ENCODE data around the gene SNPH.

SNPH gene

DNA sequence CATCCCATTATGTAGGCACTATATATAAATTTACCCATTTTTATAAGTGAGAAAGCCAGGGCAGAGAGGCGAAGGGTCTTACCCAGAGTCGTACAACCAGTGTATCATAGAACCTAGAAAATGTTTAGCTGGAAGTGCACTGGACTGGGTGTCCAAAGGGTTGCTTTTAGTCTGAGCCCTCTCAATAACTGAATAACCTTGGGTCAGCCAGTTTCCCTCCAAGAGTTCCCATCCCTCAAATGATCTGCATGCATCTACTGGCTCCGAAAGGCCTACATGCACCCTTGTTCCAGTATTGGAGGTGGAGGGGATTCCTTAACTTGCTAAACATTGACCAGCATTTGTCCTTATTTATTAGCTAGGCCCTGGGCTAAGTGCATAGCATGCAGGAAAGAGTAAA lies 3.8 kb downstream of the SNPH start:
- Histone ChIP-seq H4K20me1 (ENCODE audit: insufficient read depth, low read length) (no peaks in the 10 kb centered on the region), H2AFZ (ENCODE audit: low read length) (no peak overlapping the region), H3K27me3 (replicated peaks; ENCODE audit: insufficient read depth, low read length) (no peaks in the 10 kb centered on the region)

DNA sequence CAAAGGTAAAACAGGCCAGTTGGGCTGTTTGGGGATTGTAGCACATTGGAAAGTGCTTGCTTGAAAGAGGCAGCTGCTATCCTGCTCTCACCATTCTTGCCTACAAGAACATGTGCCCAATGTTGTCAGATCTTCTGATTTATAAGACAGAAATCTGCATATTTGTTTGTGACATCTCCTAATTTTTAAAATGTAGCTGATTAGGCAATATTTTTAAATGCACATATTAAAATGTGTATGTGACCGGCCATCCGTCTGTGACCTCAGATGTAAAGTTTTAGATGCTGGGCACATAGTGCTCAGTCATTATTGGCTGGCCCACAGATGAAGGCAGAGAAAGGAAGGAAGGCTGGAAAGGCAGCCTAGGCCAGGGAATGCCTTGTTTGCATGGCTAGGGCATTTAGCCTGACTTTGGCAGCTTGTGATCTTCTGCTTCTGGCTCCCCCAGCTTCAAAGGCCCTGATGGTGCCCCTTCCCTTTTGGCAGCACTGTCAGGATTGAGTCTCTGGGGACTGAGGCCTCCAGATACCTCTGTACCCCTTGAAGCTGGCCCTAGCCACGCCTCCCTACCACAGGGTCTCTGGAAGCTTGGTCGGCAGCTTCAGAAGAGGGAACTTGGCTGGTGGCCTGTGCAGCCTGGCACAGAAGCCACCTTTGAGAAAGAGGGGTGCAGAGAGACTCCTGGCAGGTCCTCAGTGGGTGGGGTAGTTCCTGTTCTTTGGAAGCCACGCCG lies 6.4 kb downstream of the SNPH start:
- H3K27ac ChIP-seq (ENCODE audit: low read length), result no peak overlapping the region
- H3K4me3 ChIP-seq (ENCODE audit: low read length), result no peak overlapping the region
- H3K79me2 ChIP-seq (ENCODE audit: low read length), result no peaks in the 10 kb centered on the region
- H3K4me2 ChIP-seq (ENCODE audit: low read depth, low read length), result no peak overlapping the region
- no peaks in the 10 kb centered on the region for H3K4me1 ChIP-seq (ENCODE audit: low read length)
- no peaks in the 10 kb centered on the region for H3K27me3 ChIP-seq (replicated peaks; ENCODE audit: insufficient read depth, low read length)
- H3K9me3 ChIP-seq (replicated peaks; ENCODE audit: insufficient read depth, low read length), result no peaks in the 10 kb centered on the region
- H3K9ac ChIP-seq (ENCODE audit: low read length), result no peak overlapping the region
- no peak for DNase-seq
- H3F3A ChIP-seq (ENCODE audit: insufficient read depth, low read length), result no peaks in the 10 kb centered on the region
- no peak overlapping the region for H2AFZ ChIP-seq (ENCODE audit: low read length)
- H3K9me2 ChIP-seq (replicated peaks; ENCODE audit: insufficient read depth, low read length), result no peaks in the 10 kb centered on the region
- H3K36me3 ChIP-seq (replicated peaks; ENCODE audit: insufficient read depth, low read length), result no peaks in the 10 kb centered on the region
- no peaks in the 10 kb centered on the region for H4K20me1 ChIP-seq (ENCODE audit: insufficient read depth, low read length)
- no peak for TF ChIP-seq EZH2phosphoT487 (IDR thresholded peaks at IDR 0.05; ENCODE audit: low read length)

More for the DNA sequence above, 3.8 kb downstream of the SNPH start:
- no peak for TF ChIP-seq EZH2 (optimal IDR thresholded peaks at IDR 0.05; ENCODE audit: low read depth, low read length)
- no peak for TF ChIP-seq EZH2phosphoT487 (IDR thresholded peaks at IDR 0.05; ENCODE audit: low read length)
- TF ChIP-seq, protein P1, sequence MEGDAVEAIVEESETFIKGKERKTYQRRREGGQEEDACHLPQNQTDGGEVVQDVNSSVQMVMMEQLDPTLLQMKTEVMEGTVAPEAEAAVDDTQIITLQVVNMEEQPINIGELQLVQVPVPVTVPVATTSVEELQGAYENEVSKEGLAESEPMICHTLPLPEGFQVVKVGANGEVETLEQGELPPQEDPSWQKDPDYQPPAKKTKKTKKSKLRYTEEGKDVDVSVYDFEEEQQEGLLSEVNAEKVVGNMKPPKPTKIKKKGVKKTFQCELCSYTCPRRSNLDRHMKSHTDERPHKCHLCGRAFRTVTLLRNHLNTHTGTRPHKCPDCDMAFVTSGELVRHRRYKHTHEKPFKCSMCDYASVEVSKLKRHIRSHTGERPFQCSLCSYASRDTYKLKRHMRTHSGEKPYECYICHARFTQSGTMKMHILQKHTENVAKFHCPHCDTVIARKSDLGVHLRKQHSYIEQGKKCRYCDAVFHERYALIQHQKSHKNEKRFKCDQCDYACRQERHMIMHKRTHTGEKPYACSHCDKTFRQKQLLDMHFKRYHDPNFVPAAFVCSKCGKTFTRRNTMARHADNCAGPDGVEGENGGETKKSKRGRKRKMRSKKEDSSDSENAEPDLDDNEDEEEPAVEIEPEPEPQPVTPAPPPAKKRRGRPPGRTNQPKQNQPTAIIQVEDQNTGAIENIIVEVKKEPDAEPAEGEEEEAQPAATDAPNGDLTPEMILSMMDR (IDR thresholded peaks at IDR 0.05; ENCODE audit: low read length), result no peak
- H3K4me2 ChIP-seq (ENCODE audit: low read depth, low read length), result no peak overlapping the region
- H3K9me2 ChIP-seq (replicated peaks; ENCODE audit: insufficient read depth, low read length), result no peaks in the 10 kb centered on the region
- H3K79me2 ChIP-seq (ENCODE audit: low read length), result no peaks in the 10 kb centered on the region
- H3K4me3 ChIP-seq (ENCODE audit: low read length), result no peak overlapping the region
- no peak overlapping the region for H3K9ac ChIP-seq (ENCODE audit: low read length)
- no peaks in the 10 kb centered on the region for H3K36me3 ChIP-seq (replicated peaks; ENCODE audit: insufficient read depth, low read length)
- no peak for DNase-seq
- H3K27ac ChIP-seq (ENCODE audit: low read length), result no peak overlapping the region
- no peaks in the 10 kb centered on the region for H3F3A ChIP-seq (ENCODE audit: insufficient read depth, low read length)
- H3K9me3 ChIP-seq (replicated peaks; ENCODE audit: insufficient read depth, low read length), result no peaks in the 10 kb centered on the region
- H3K4me1 ChIP-seq (ENCODE audit: low read length), result peaks cover 7% of the 10 kb centered on the region

DNA sequence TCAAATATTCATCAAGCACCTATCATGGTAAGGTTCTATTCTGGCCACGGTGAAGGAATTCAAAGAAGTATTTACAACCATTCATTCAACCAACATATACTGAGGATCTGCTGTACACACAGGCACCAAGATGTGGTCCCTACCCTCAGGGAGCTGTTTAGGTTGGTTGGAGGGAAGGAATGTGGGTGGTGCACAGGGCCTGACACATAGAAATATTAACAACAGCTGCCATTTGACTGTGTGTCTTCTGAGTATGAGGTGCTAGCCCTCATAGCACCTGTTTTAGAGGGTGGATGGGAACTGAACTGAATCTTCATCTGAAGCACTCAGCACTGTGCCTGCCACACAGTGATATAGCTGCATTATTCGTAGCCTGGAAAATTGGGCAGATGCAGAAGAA lies 7.3 kb downstream of the SNPH start:
- Histone ChIP-seq H3K27ac (ENCODE audit: low read length) (no peak overlapping the region), H3K27me3 (replicated peaks; ENCODE audit: insufficient read depth, low read length) (no peaks in the 10 kb centered on the region), H3K9me2 (replicated peaks; ENCODE audit: insufficient read depth, low read length) (no peaks in the 10 kb centered on the region), H2AFZ (ENCODE audit: low read length) (no peak overlapping the region), H3K36me3 (replicated peaks; ENCODE audit: insufficient read depth, low read length) (no peaks in the 10 kb centered on the region), H3K4me3 (ENCODE audit: low read length) (no peak overlapping the region), H3K9me3 (replicated peaks; ENCODE audit: insufficient read depth, low read length) (no peaks in the 10 kb centered on the region), H3F3A (ENCODE audit: insufficient read depth, low read length) (no peaks in the 10 kb centered on the region), H3K79me2 (ENCODE audit: low read length) (no peaks in the 10 kb centered on the region), H3K9ac (ENCODE audit: low read length) (no peak overlapping the region), H3K4me1 (ENCODE audit: low read length) (no peaks in the 10 kb centered on the region), H3K4me2 (ENCODE audit: low read depth, low read length) (no peak overlapping the region), H4K20me1 (ENCODE audit: insufficient read depth, low read length) (no peaks in the 10 kb centered on the region)
- no peak for DNase-seq
- no peak for TF ChIP-seq EZH2phosphoT487 (IDR thresholded peaks at IDR 0.05; ENCODE audit: low read length)
- no peak for TF ChIP-seq EZH2 (optimal IDR thresholded peaks at IDR 0.05; ENCODE audit: low read depth, low read length)
- TF ChIP-seq, protein P1 (IDR thresholded peaks at IDR 0.05; ENCODE audit: low read length), result no peak
